ENCODE data around the gene CDAN1. TPM values are rescaled to one million over a fixed set of nuclear protein-coding genes. Genes with fewer than 3 reads are reported as not detected.
A peak's percentile ranks its signal among the peaks of the same experiment; 100 is the strongest.

Gene CDAN1
- total RNA-seq, 3 donors from 2014 or later (not counting 1 experiment from before 2014, with no cell fraction given) = 18.1 to 36.9 (median 34.9) TPM

DNA sequence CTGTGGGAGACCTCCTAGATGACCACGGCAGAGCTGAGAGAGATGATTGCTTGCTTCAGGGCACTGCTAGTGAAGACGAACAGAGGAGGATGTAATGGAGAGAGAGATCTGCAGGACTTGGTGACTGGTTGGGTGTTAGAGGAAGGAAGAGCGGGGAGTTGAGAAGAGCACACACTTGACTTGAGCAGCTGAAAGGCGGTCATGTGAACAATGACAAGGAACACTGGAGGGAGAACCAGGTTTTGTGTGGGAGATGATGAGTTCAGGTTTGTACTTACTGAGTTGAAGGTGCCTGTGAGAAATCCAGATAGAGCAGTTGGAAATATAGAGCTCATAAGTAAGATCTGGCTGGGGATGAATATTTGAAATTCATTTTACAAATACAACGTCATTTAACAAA lies 40.3 kb downstream of the CDAN1 start:
- peaks cover under 1% of the 10 kb centered on the region for H3K4me1 ChIP-seq (ENCODE audit: control insufficient read depth, insufficient read depth, low read length)
- H3K27me3 ChIP-seq (ENCODE audit: control insufficient read depth, insufficient read depth, low read length) = no peaks in the 10 kb centered on the region
- intact Hi-C loops (cut with micrococcal nuclease) = no loop called here
- no peak overlapping the region for H3K4me3 Mint-ChIP-seq
- ATAC-seq (no peak), DNase-seq (no peak)
- peaks cover 14% of the 10 kb centered on the region for H3K36me3 ChIP-seq (ENCODE audit: control insufficient read depth, insufficient read depth, low read length)
- no peak overlapping the region for H3K27ac Mint-ChIP-seq
- 92% methylated on average over 5 of the region's 5 CpGs for WGBS (ENCODE audit: insufficient coverage)
- H3K36me3 Mint-ChIP-seq = peaks cover 6% of the 10 kb centered on the region
- H3K27ac ChIP-seq (ENCODE audit: low read length) = no peak overlapping the region
- no peaks in the 10 kb centered on the region for H3K27me3 Mint-ChIP-seq (ENCODE audit: low read depth in 2 of 2)
- no peak overlapping the region for H3K4me3 ChIP-seq (ENCODE audit: low read length)
- no peaks in the 10 kb centered on the region for H3K9me3 Mint-ChIP-seq
- H3K9me3 ChIP-seq (ENCODE audit: control insufficient read depth, insufficient read depth, low read length) = no peaks in the 10 kb centered on the region
- TF ChIP-seq CTCF (IDR thresholded peaks at IDR 0.05) = no peak
- peaks cover 3 to 8% of the 10 kb centered on the region in 2 donors for H3K4me1 Mint-ChIP-seq

DNA sequence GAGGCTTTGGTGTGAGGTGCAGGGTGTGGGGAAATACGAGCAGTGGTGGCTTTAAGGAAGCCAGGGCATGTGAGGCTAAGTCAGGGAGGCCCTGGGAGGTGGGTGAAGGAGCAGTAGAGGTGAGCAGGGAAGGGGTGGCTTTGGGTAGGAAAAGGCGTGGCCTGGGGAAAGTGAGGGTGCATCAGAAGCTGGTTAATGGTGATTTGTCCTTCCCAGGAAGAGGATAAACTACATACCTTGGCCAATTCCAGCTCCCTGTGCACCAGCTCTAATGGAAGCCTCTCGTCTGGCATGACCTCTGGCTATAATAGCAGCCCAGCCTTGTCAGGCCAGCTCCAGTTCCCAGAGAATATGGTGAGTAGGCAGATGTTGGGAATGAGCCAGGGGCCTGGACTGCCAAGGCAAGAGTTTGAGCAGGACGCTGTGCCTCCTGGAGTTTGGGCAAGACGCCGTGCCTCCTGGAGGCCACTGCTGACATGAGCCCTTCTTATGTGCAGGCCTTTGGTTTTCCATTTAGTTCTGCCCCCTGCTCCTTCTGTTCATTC lies 41.3 kb downstream of the CDAN1 start:
- no peak overlapping the region for H3K4me3 Mint-ChIP-seq
- H3K27ac Mint-ChIP-seq = peak overlapping the region in 1 of 2 donors; percentile 67
- peaks cover 14% of the 10 kb centered on the region for H3K36me3 ChIP-seq (ENCODE audit: control insufficient read depth, insufficient read depth, low read length)
- DNase-seq = no peak
- peaks cover 6% of the 10 kb centered on the region for H3K36me3 Mint-ChIP-seq
- H3K27me3 Mint-ChIP-seq (ENCODE audit: low read depth in 2 of 2) = no peaks in the 10 kb centered on the region
- H3K4me3 ChIP-seq (ENCODE audit: low read length) = no peak overlapping the region
- H3K9me3 Mint-ChIP-seq = no peaks in the 10 kb centered on the region
- H3K27me3 ChIP-seq (ENCODE audit: control insufficient read depth, insufficient read depth, low read length) = no peaks in the 10 kb centered on the region
- H3K4me1 ChIP-seq (ENCODE audit: control insufficient read depth, insufficient read depth, low read length) = peaks cover 11% of the 10 kb centered on the region
- 88% methylated on average over 6 of the region's 6 CpGs for WGBS (ENCODE audit: insufficient coverage)
- no peak for TF ChIP-seq CTCF (IDR thresholded peaks at IDR 0.05)
- H3K27ac ChIP-seq (ENCODE audit: low read length) = no peak overlapping the region
- no peaks in the 10 kb centered on the region for H3K9me3 ChIP-seq (ENCODE audit: control insufficient read depth, insufficient read depth, low read length)
- peaks cover 13 to 18% of the 10 kb centered on the region in 2 donors for H3K4me1 Mint-ChIP-seq
- intact Hi-C loops (cut with micrococcal nuclease) = no loop called here
- ATAC-seq = no peak

DNA sequence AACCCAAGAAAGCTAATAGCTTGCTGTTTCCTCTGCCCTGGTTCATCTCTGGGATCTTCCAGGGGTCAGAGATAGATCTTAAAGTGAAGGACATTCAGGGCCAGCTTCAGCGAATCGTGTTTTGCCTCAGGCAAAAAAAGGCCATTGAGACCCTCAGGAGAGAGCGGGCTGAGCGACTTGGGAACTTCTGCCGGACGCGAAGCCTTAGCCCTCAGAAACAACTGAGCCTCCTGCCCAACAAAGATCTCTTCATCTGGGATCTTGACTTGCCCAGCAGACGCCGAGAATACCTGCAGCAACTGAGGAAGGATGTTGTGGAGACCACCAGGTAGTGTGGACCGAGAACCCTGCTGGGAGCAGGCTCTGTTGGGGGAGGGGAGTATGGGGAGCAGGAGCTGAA lies 42.5 kb downstream of the CDAN1 start:
- 97% methylated on average over 10 of the region's 10 CpGs for WGBS (ENCODE audit: insufficient coverage)
- H3K27ac Mint-ChIP-seq = no peak overlapping the region

More for the DNA sequence above, 42.5 kb downstream of the CDAN1 start:
- DNase-seq = no peak
- no peaks in the 10 kb centered on the region for H3K9me3 ChIP-seq (ENCODE audit: control insufficient read depth, insufficient read depth, low read length)
- H3K27ac ChIP-seq (ENCODE audit: low read length) = no peak overlapping the region
- H3K4me1 ChIP-seq (ENCODE audit: control insufficient read depth, insufficient read depth, low read length) = peaks cover 12% of the 10 kb centered on the region
- H3K4me3 ChIP-seq (ENCODE audit: low read length) = no peak overlapping the region
- H3K27me3 Mint-ChIP-seq (ENCODE audit: low read depth in 2 of 2) = no peaks in the 10 kb centered on the region
- H3K36me3 Mint-ChIP-seq = peaks cover 6% of the 10 kb centered on the region
- no peak for TF ChIP-seq CTCF (IDR thresholded peaks at IDR 0.05)
- peaks cover 20 to 22% of the 10 kb centered on the region in 2 donors for H3K4me1 Mint-ChIP-seq
- no peaks in the 10 kb centered on the region for H3K27me3 ChIP-seq (ENCODE audit: control insufficient read depth, insufficient read depth, low read length)
- H3K36me3 ChIP-seq (ENCODE audit: control insufficient read depth, insufficient read depth, low read length) = peaks cover 14% of the 10 kb centered on the region
- intact Hi-C loops (cut with micrococcal nuclease) = no loop called here
- no peaks in the 10 kb centered on the region for H3K9me3 Mint-ChIP-seq
- ATAC-seq = no peak
- H3K4me3 Mint-ChIP-seq = no peak overlapping the region
